IMR-90 (cell line): ENCODE data around the gene NPNT. TPM values are rescaled to one million over a fixed set of nuclear protein-coding genes. Genes with fewer than 3 reads are reported as not detected.

Experiments
- ATAC-seq: fragments of 200-7000 bp; cut with Tn5 transposase; 2 replicates; pipeline ENCODE4 v1.9.1; 2020; ENCODE audit warnings: low read depth, mild to moderate bottlenecking, moderate library complexity
- BruUV-seq: library from RNA; stranded (reverse); fragments of 400-500 nt; replicated peaks from 2 replicates; lab custom pipeline; 2021; lab: Mats Ljungman, UMichigan
- CTCF ChIA-PET: fragments of 300-600 bp; formaldehyde crosslinking; extraction: SDS; loops from one replicate; lab custom pipeline; 2021; ENCODE audit warnings: antibody characterized with exemption; lab: Yijun Ruan, JAX
- POLR2A ChIA-PET: fragments of 300-600 bp; sonication (Branson Sonifier 250); formaldehyde crosslinking; loops from one replicate; lab custom pipeline; 2022; ENCODE audit warnings: antibody characterized with exemption; ENCODE audit not compliant: unreplicated experiment; lab: Charles Lee
- DNase-seq: peaks from one replicate; pipeline ENCODE4 v3.0.0; 2013
- H2AFZ ChIP-seq: replicated peaks from 2 replicates; pipeline ENCODE3; 2013; ENCODE audit warnings: low read length, mild to moderate bottlenecking; ENCODE audit not compliant: poor library complexity
- H2AK5ac ChIP-seq: 2 replicates; pipeline ENCODE4 v1.6.1; 2013; ENCODE audit warnings: low read depth, low read length, inconsistent platforms
- H2AK9ac ChIP-seq: replicated peaks from 2 replicates; pipeline ENCODE3; 2013; ENCODE audit warnings: mild to moderate bottlenecking, low read depth, low read length, moderate library complexity; ENCODE audit not compliant: poor library complexity
- H2BK120ac ChIP-seq: 2 replicates; pipeline ENCODE4 v1.6.1; 2013; ENCODE audit warnings: low read depth, low read length, inconsistent platforms
- H2BK15ac ChIP-seq: 3 replicates; pipeline ENCODE4 v1.6.1; 2013; ENCODE audit warnings: low read depth, low read length, inconsistent platforms
- H2BK20ac ChIP-seq: 2 replicates; pipeline ENCODE4 v1.6.1; 2013; ENCODE audit warnings: low read depth, mild to moderate bottlenecking, inconsistent platforms, low read length, moderate library complexity
- H2BK5ac ChIP-seq: 2 replicates; pipeline ENCODE4 v1.6.1; 2013; ENCODE audit warnings: mild to moderate bottlenecking, low read depth, low read length, inconsistent platforms; ENCODE audit not compliant: poor library complexity, severe bottlenecking
- H3K14ac ChIP-seq: replicated peaks from 2 replicates; pipeline ENCODE4 v1.6.1; 2013; ENCODE audit warnings: low read depth, low read length, inconsistent platforms
- H3K18ac ChIP-seq: 2 replicates; pipeline ENCODE4 v1.6.1; 2013; ENCODE audit warnings: low read depth, low read length, control low read depth
- H3K23ac ChIP-seq: 2 replicates; pipeline ENCODE4 v1.6.1; 2013; ENCODE audit warnings: low read depth, low read length, inconsistent platforms
- H3K27ac ChIP-seq: 2 replicates; pipeline ENCODE4 v1.5.1; 2013; ENCODE audit warnings: mild to moderate bottlenecking, control low read depth, low read length; ENCODE audit not compliant: insufficient read depth
- H3K27me3 ChIP-seq: 2 replicates; pipeline ENCODE4 v1.6.1; 2013; ENCODE audit warnings: low read length; ENCODE audit not compliant: control insufficient read depth, insufficient read depth
- H3K36me3 ChIP-seq: 2 replicates; pipeline ENCODE4 v1.6.1; 2013; ENCODE audit warnings: low read length, mixed read lengths; ENCODE audit not compliant: control insufficient read depth, insufficient read depth
- H3K4ac ChIP-seq: 2 replicates; pipeline ENCODE4 v1.6.1; 2013; ENCODE audit warnings: low read depth, low read length, inconsistent platforms
- H3K4me1 ChIP-seq: 2 replicates; pipeline ENCODE4 v1.6.1; 2013; ENCODE audit warnings: low read length, mixed read lengths; ENCODE audit not compliant: control insufficient read depth, insufficient read depth
- H3K4me2 ChIP-seq: 2 replicates; pipeline ENCODE4 v1.6.1; 2013; ENCODE audit warnings: low read depth, mild to moderate bottlenecking, control low read depth, low read length, moderate library complexity
- H3K4me3 ChIP-seq: 2 replicates; pipeline ENCODE4 v1.5.1; 2013; ENCODE audit warnings: low read depth, mild to moderate bottlenecking, control low read depth, low read length, moderate library complexity; ENCODE audit not compliant: insufficient read depth
- H3K56ac ChIP-seq: 2 replicates; pipeline ENCODE4 v1.6.1; 2013; ENCODE audit warnings: low read length, inconsistent platforms; ENCODE audit not compliant: insufficient read depth; ENCODE audit errors: extremely low read depth
- H3K79me1 ChIP-seq, 2 experiments: 2 replicates each; pipeline ENCODE4 v1.6.1; 2013; ENCODE audit warnings: low read length in 2 of 2, inconsistent platforms in 1 of 2, low read depth in 1 of 2
- H3K9ac ChIP-seq: 2 replicates; pipeline ENCODE4 v1.6.1; 2013; ENCODE audit warnings: low read depth, low read length, control low read depth
- H3K9me1 ChIP-seq: 2 replicates; pipeline ENCODE4 v1.6.1; 2013; ENCODE audit warnings: low read length, inconsistent platforms; ENCODE audit not compliant: insufficient read depth
- H3K9me3 ChIP-seq: 2 replicates; pipeline ENCODE4 v1.6.1; 2013; ENCODE audit warnings: low read length; ENCODE audit not compliant: control insufficient read depth, insufficient read depth
- H4K20me1 ChIP-seq: 2 replicates; pipeline ENCODE4 v1.6.1; 2013; ENCODE audit warnings: low read length, inconsistent platforms; ENCODE audit not compliant: insufficient read depth
- H4K5ac ChIP-seq: 2 replicates; pipeline ENCODE4 v1.6.1; 2013; ENCODE audit warnings: mild to moderate bottlenecking, low read depth, low read length, control low read depth
- H4K8ac ChIP-seq, 2 experiments: 2 replicates each; pipeline ENCODE4 v1.6.1; 2013; ENCODE audit warnings: low read depth in 2 of 2, low read length in 2 of 2, control low read depth in 1 of 2, inconsistent platforms in 1 of 2
- H4K91ac ChIP-seq: 2 replicates; pipeline ENCODE4 v1.6.1; 2013; ENCODE audit warnings: low read depth, low read length, inconsistent platforms; ENCODE audit not compliant: insufficient read depth
- BHLHE40 ChIP-seq: fragments of 150-350 bp; IDR thresholded peaks from 2 replicates; pipeline ENCODE4 v1.6.1; 2016; ENCODE audit warnings: mild to moderate bottlenecking, low read depth, low read length
- CEBPB ChIP-seq: IDR thresholded peaks from 2 replicates; pipeline ENCODE4 v1.6.1; 2012; ENCODE audit warnings: low read depth, low read length, improper control_type of control experiment
- CHD1 ChIP-seq: IDR thresholded peaks from 2 replicates; pipeline ENCODE4 v1.6.1; 2012; ENCODE audit warnings: low read depth, low read length, improper control_type of control experiment
- CTCF ChIP-seq: conservative IDR thresholded peaks from 2 replicates; pipeline ENCODE4 v1.5.1; 2012; ENCODE audit warnings: mild to moderate bottlenecking, low read depth, low read length, improper control_type of control experiment
- ELK1 ChIP-seq: fragments of 150-350 bp; IDR thresholded peaks from 2 replicates; pipeline ENCODE4 v1.6.1; 2016; ENCODE audit warnings: low read depth, mild to moderate bottlenecking, low read length, moderate library complexity, borderline replicate concordance
- FOS ChIP-seq: fragments of 150-350 bp; IDR thresholded peaks from 2 replicates; pipeline ENCODE4 v1.6.1; 2016; ENCODE audit warnings: low read depth, low read length
- MAFK ChIP-seq: IDR thresholded peaks from 2 replicates; pipeline ENCODE4 v1.6.1; 2012; ENCODE audit warnings: low read depth, low read length, improper control_type of control experiment
- MAZ ChIP-seq: IDR thresholded peaks from 2 replicates; pipeline ENCODE4 v1.6.1; 2012; ENCODE audit warnings: low read depth, mild to moderate bottlenecking, low read length, improper control_type of control experiment, moderate library complexity, borderline replicate concordance
- MXI1 ChIP-seq: IDR thresholded peaks from 2 replicates; pipeline ENCODE4 v1.6.1; 2012; ENCODE audit warnings: low read depth, mild to moderate bottlenecking, low read length, moderate library complexity, borderline replicate concordance
- NFE2L2 ChIP-seq: fragments of 150-350 bp; IDR thresholded peaks from 2 replicates; pipeline ENCODE4 v1.6.1; 2016; ENCODE audit warnings: low read depth, mild to moderate bottlenecking, low read length
- POLR2A ChIP-seq: IDR thresholded peaks from 2 replicates; pipeline ENCODE4 v1.6.1; 2012; ENCODE audit warnings: mild to moderate bottlenecking, low read depth, low read length
- RAD21 ChIP-seq: IDR thresholded peaks from 2 replicates; pipeline ENCODE4 v1.6.1; 2012; ENCODE audit warnings: low read length, improper control_type of control experiment
- RCOR1 ChIP-seq: IDR thresholded peaks from 2 replicates; pipeline ENCODE4 v1.6.1; 2012; ENCODE audit warnings: mild to moderate bottlenecking, low read length, improper control_type of control experiment; ENCODE audit not compliant: insufficient replicate concordance
- RFX5 ChIP-seq: IDR thresholded peaks from 2 replicates; pipeline ENCODE4 v1.8.0; 2012; ENCODE audit warnings: low read depth, mild to moderate bottlenecking, low read length, moderate library complexity
- SMC3 ChIP-seq: fragments of 150-350 bp; IDR thresholded peaks from 2 replicates; pipeline ENCODE4 v1.6.1; 2016; ENCODE audit warnings: low read depth, mild to moderate bottlenecking, antibody characterized with exemption, low read length, moderate library complexity
- USF2 ChIP-seq: fragments of 150-350 bp; IDR thresholded peaks from 2 replicates; pipeline ENCODE4 v1.6.1; 2017; ENCODE audit warnings: mild to moderate bottlenecking, antibody characterized with exemption, low read length, low read depth
- WGBS, 2 experiments: methylation state at CpG; one replicate each; pipeline versions ENCODE4 v1.1.5 to v1.1.7; 2013; ENCODE audit warnings: missing lambda C conversion rate in 2 of 2; ENCODE audit not compliant: insufficient read length in 1 of 2; ENCODE audit errors: extremely low coverage in 2 of 2; 5-methylcytosine and 5-hydroxymethylcytosine counted together
- dilution Hi-C: fragments of 300-500 bp; cut with HindIII; formaldehyde crosslinking; loops from one replicate; pipeline ENCODE4 v1.14.3; 2018; ENCODE audit warnings: low sequenced_read_pairs; ENCODE audit not compliant: unreplicated experiment
- in situ Hi-C: fragments of 300-500 bp; cut with MboI; formaldehyde crosslinking; loops from 3 replicates; pipeline ENCODE4 v1.14.3; 2019; ENCODE audit warnings: low sequenced_read_pairs, inconsistent platforms, mixed read lengths
- intact Hi-C: fragments of 100-400 bp; cut with micrococcal nuclease; formaldehyde crosslinking; loops from 2 replicates; pipeline ENCODE4 v1.10.0; 2022
- polyA plus RNA-seq, 3 experiments: library from polyadenylated mRNA; depleted of rRNA; stranded (reverse); fragments of >200 nt; gene quantifications; 2 replicates each; pipeline ENCODE4 v1.2.3, GENCODE V29; 2012; ENCODE audit warnings: low replicate concordance in 1 of 3
- total RNA-seq: library from RNA; depleted of rRNA; stranded (reverse); fragments of >200 nt; gene quantifications from 2 replicates; pipeline ENCODE4 v1.2.3, GENCODE V29; 2012

The NPNT gene
- total and polyA plus RNA-seq, 2 of the 4 experiments (the other 2 are of a cell fraction) = not detected

GRCh38 chr4:105994061-105994460 is 98.8 kb downstream of the NPNT start:
- H2BK5ac ChIP-seq = no peak overlapping the region
- intact Hi-C loops = no loop called here
- H2AK9ac ChIP-seq = no peak overlapping the region

More at GRCh38 chr4:105994061-105994460, 98.8 kb downstream of the NPNT start:
- ATAC-seq (no peak), DNase-seq (no peak)
- no peak overlapping the region for H2AFZ ChIP-seq
- no peak overlapping the region for H3K4me2 ChIP-seq
- no peaks in the 10 kb centered on the region for H3K36me3 ChIP-seq
- H2BK20ac ChIP-seq = no peak overlapping the region
- no peak overlapping the region for H3K4me3 ChIP-seq
- CTCF ChIA-PET = no interaction called here
- in situ Hi-C loops = no loop called here
- POLR2A ChIA-PET = no interaction called here
- no peak overlapping the region for H3K23ac ChIP-seq
- H2BK120ac ChIP-seq = no peak overlapping the region
- no peak overlapping the region for H2AK5ac ChIP-seq
- BruUV-seq = no TSS peak
- no peak overlapping the region for H4K91ac ChIP-seq
- no peak overlapping the region for H4K5ac ChIP-seq
- H3K27ac ChIP-seq = no peak overlapping the region
- no peak overlapping the region for H4K8ac ChIP-seq
- dilution Hi-C loops = no loop called here
- H4K20me1 ChIP-seq = no peaks in the 10 kb centered on the region
- H3K27me3 ChIP-seq = peaks cover 2% of the 10 kb centered on the region
- H3K9me1 ChIP-seq = no peaks in the 10 kb centered on the region
- H3K18ac ChIP-seq = no peak overlapping the region
- H3K4ac ChIP-seq = no peak overlapping the region
- no peaks in the 10 kb centered on the region for H3K4me1 ChIP-seq
- no peak for TF ChIP-seq POLR2A
- no peak for TF ChIP-seq CEBPB
- no peak for TF ChIP-seq FOS
- no peak for TF ChIP-seq BHLHE40
- TF ChIP-seq MAZ = no peak
- no peak for TF ChIP-seq CHD1
- TF ChIP-seq ELK1 = no peak
- no peak for TF ChIP-seq USF2
- TF ChIP-seq MAFK = no peak
- no peak for TF ChIP-seq RCOR1
- TF ChIP-seq MXI1 = no peak
- no peak for TF ChIP-seq CTCF
- TF ChIP-seq NFE2L2 = no peak
- no peak for TF ChIP-seq RFX5
- TF ChIP-seq SMC3 = no peak
- no peak for TF ChIP-seq RAD21
- H3K56ac ChIP-seq = no peak overlapping the region
- H3K14ac ChIP-seq = no peak overlapping the region
- H3K9me3 ChIP-seq = no peaks in the 10 kb centered on the region
- WGBS, 2 experiments = 22% methylated on average over 4 of the region's 6 CpGs; no CpG with 5 or more reads in 1 of the 2 experiments
- H3K79me1 ChIP-seq = no peaks in the 10 kb centered on the region
- H3K9ac ChIP-seq = no peak overlapping the region
- no peak overlapping the region for H2BK15ac ChIP-seq
